IgD-negative memory B cell (primary cell): Measurements from ENCODE around the gene SND1. TPM values are rescaled to one million over a fixed set of nuclear protein-coding genes. Genes with fewer than 3 reads are reported as not detected.

ENCODE experiments used
- H3K27ac Mint-ChIP-seq, 3 donors: one replicate each; pipeline ENCODE4 v1.8.0; 2020 to 2022; ENCODE audit warnings: mild to moderate bottlenecking in 3 of 3, mixed read lengths in 3 of 3, moderate library complexity in 1 of 3
- H3K27me3 Mint-ChIP-seq: one replicate; pipeline ENCODE4 v1.8.0; 2021; ENCODE audit warnings: mixed read lengths
- H3K36me3 Mint-ChIP-seq: one replicate; pipeline ENCODE4 v1.8.0; 2020; ENCODE audit warnings: mild to moderate bottlenecking, mixed read lengths
- H3K4me1 Mint-ChIP-seq, 3 donors: one replicate each; pipeline ENCODE4 v1.8.0; 2020 to 2022; ENCODE audit warnings: mixed read lengths in 3 of 3, mild to moderate bottlenecking in 1 of 3
- H3K4me3 Mint-ChIP-seq, 4 donors: one replicate each; pipeline ENCODE4 v1.8.0; 2020 to 2022; ENCODE audit warnings: mild to moderate bottlenecking in 4 of 4, mixed read lengths in 4 of 4, moderate library complexity in 3 of 4
- H3K9me3 Mint-ChIP-seq, 3 donors: one replicate each; pipeline ENCODE4 v1.8.0; 2020 to 2021; ENCODE audit warnings: mixed read lengths in 3 of 3, mild to moderate bottlenecking in 1 of 3
- polyA plus RNA-seq: library from polyadenylated mRNA; unstranded; fragments of 300-500 nt; fragmentation: Illumina TruSeq; gene quantifications from one replicate; pipeline ENCODE4 v1.2.3, GENCODE V29; 2021

The SND1 gene
- polyA plus RNA-seq, 1 donor from 2014 or later, result 138 TPM

GRCh38 chr7:127768241-127768640, 116.2 kb downstream of the SND1 start:
- no peaks in the 10 kb centered on the region for H3K27me3 Mint-ChIP-seq
- peaks cover 0 to 2% (median 0%) of the 10 kb centered on the region in 3 donors for H3K9me3 Mint-ChIP-seq
- H3K36me3 Mint-ChIP-seq, result peaks cover 11% of the 10 kb centered on the region
- no peak overlapping the region for H3K4me3 Mint-ChIP-seq
- H3K27ac Mint-ChIP-seq, result peak overlapping the region in 2 of 3 donors; percentile 17 to 46
- H3K4me1 Mint-ChIP-seq, result peaks cover 21 to 47% (median 32%) of the 10 kb centered on the region in 3 donors

- Mint-ChIP-seq H3K36me3 (peaks cover 15% of the 10 kb centered on the region), H3K4me3 (no peak overlapping the region), H3K4me1 (peaks cover 21 to 46% (median 32%) of the 10 kb centered on the region in 3 donors), H3K27me3 (no peaks in the 10 kb centered on the region), H3K9me3 (peaks cover 0 to 2% (median 0%) of the 10 kb centered on the region in 3 donors), H3K27ac (peak overlapping the region in 2 of 3 donors; percentile 9 to 46)
These were observed 117.1 kb downstream of the SND1 start for GRCh38 chr7:127769137-127769536.

GRCh38 chr7:127769696-127770400, 117.9 kb downstream of the SND1 start:
- Mint-ChIP-seq H3K27ac (peak overlapping the region in 1 of 3 donors; percentile 46), H3K4me3 (no peak overlapping the region), H3K27me3 (no peaks in the 10 kb centered on the region), H3K4me1 (peaks cover 19 to 39% (median 29%) of the 10 kb centered on the region in 3 donors), H3K36me3 (peaks cover 15% of the 10 kb centered on the region), H3K9me3 (peaks cover 0 to 2% (median 0%) of the 10 kb centered on the region in 3 donors)

- Mint-ChIP-seq H3K9me3 (peaks cover 0 to under 1% (median 0%) of the 10 kb centered on the region in 3 donors), H3K27ac (no peak overlapping the region), H3K36me3 (peaks cover 16% of the 10 kb centered on the region), H3K4me1 (peaks cover 19 to 33% (median 24%) of the 10 kb centered on the region in 3 donors), H3K27me3 (no peaks in the 10 kb centered on the region), H3K4me3 (no peak overlapping the region)
These were observed 118.9 kb downstream of the SND1 start for GRCh38 chr7:127770885-127771284.

GRCh38 chr7:127771707-127772106, 119.7 kb downstream of the SND1 start:
- Mint-ChIP-seq H3K27me3 (no peaks in the 10 kb centered on the region), H3K4me3 (peak overlapping the region in 1 of 4 donors; percentile 16), H3K9me3 (no peaks in the 10 kb centered on the region), H3K4me1 (peaks cover 18 to 31% (median 23%) of the 10 kb centered on the region in 3 donors), H3K27ac (peak overlapping the region in 2 of 3 donors; percentile 4 to 47), H3K36me3 (peaks cover 15% of the 10 kb centered on the region)

GRCh38 chr7:127776776-127777386, 124.9 kb downstream of the SND1 start:
- Mint-ChIP-seq H3K4me3 (no peak overlapping the region), H3K27ac (no peak overlapping the region), H3K4me1 (peaks cover 8 to 15% (median 14%) of the 10 kb centered on the region in 3 donors), H3K27me3 (no peaks in the 10 kb centered on the region), H3K9me3 (no peaks in the 10 kb centered on the region), H3K36me3 (peaks cover 13% of the 10 kb centered on the region)

- peaks cover 3% of the 10 kb centered on the region for H3K36me3 Mint-ChIP-seq
- H3K4me3 Mint-ChIP-seq, result no peak overlapping the region
- H3K27ac Mint-ChIP-seq, result peak overlapping the region in 2 of 3 donors; percentile 17 to 22
- no peaks in the 10 kb centered on the region for H3K27me3 Mint-ChIP-seq
- H3K4me1 Mint-ChIP-seq, result peaks cover 19 to 30% (median 26%) of the 10 kb centered on the region in 3 donors
- no peaks in the 10 kb centered on the region for H3K9me3 Mint-ChIP-seq
These were observed 128.5 kb downstream of the SND1 start for GRCh38 chr7:127780489-127780888.

GRCh38 chr7:127781081-127781480, 129.1 kb downstream of the SND1 start:
- peaks cover 3% of the 10 kb centered on the region for H3K36me3 Mint-ChIP-seq
- peaks cover 19 to 30% (median 28%) of the 10 kb centered on the region in 3 donors for H3K4me1 Mint-ChIP-seq
- no peaks in the 10 kb centered on the region for H3K27me3 Mint-ChIP-seq
- peak overlapping the region in 1 of 3 donors; percentile 22 for H3K27ac Mint-ChIP-seq
- H3K9me3 Mint-ChIP-seq, result no peaks in the 10 kb centered on the region
- no peak overlapping the region for H3K4me3 Mint-ChIP-seq

GRCh38 chr7:127782075-127782474, 130.1 kb downstream of the SND1 start:
- Mint-ChIP-seq H3K36me3 (peaks cover 3% of the 10 kb centered on the region), H3K9me3 (no peaks in the 10 kb centered on the region), H3K27me3 (no peaks in the 10 kb centered on the region), H3K4me1 (peaks cover 19 to 32% (median 31%) of the 10 kb centered on the region in 3 donors), H3K27ac (peak overlapping the region in 1 of 3 donors; percentile 59), H3K4me3 (no peak overlapping the region)

GRCh38 chr7:127782654-127783559, 130.9 kb downstream of the SND1 start:
- no peaks in the 10 kb centered on the region for H3K27me3 Mint-ChIP-seq
- peaks cover 3% of the 10 kb centered on the region for H3K36me3 Mint-ChIP-seq
- peaks cover 21 to 36% (median 29%) of the 10 kb centered on the region in 3 donors for H3K4me1 Mint-ChIP-seq
- H3K9me3 Mint-ChIP-seq, result no peaks in the 10 kb centered on the region
- no peak overlapping the region for H3K4me3 Mint-ChIP-seq
- peak overlapping the region in 1 of 3 donors; percentile 59 for H3K27ac Mint-ChIP-seq

GRCh38 chr7:127786184-127786583, 134.2 kb downstream of the SND1 start:
- Mint-ChIP-seq H3K9me3 (no peaks in the 10 kb centered on the region), H3K27me3 (no peaks in the 10 kb centered on the region), H3K4me3 (no peak overlapping the region), H3K4me1 (peaks cover 17 to 31% (median 24%) of the 10 kb centered on the region in 3 donors), H3K27ac (no peak overlapping the region), H3K36me3 (no peaks in the 10 kb centered on the region)

- Mint-ChIP-seq H3K36me3 (no peaks in the 10 kb centered on the region), H3K27me3 (no peaks in the 10 kb centered on the region), H3K4me1 (peaks cover 19 to 31% (median 28%) of the 10 kb centered on the region in 3 donors), H3K27ac (peak overlapping the region in 1 of 3 donors; percentile 20), H3K9me3 (no peaks in the 10 kb centered on the region), H3K4me3 (no peak overlapping the region)
These were observed 137.0 kb downstream of the SND1 start for GRCh38 chr7:127789031-127789430.

GRCh38 chr7:127791446-127792189, 139.6 kb downstream of the SND1 start:
- Mint-ChIP-seq H3K4me3 (no peak overlapping the region), H3K4me1 (peaks cover 22 to 40% (median 35%) of the 10 kb centered on the region in 3 donors), H3K9me3 (no peaks in the 10 kb centered on the region), H3K27me3 (no peaks in the 10 kb centered on the region), H3K36me3 (peaks cover 2% of the 10 kb centered on the region), H3K27ac (no peak overlapping the region)
